GM19395 (cell line): Measurements from ENCODE around the gene MEST.
"Not testable (repeated sequence)": the region's sequence is repeated elsewhere in the genome, so short reads cannot be mapped to it uniquely, and the experiment has no call there.

ENCODE experiments used
- ATAC-seq: cut with Tn5 transposase; IDR thresholded peaks from one replicate; pipeline ENCODE4 v1.9.1; 2021; ENCODE audit warnings: mild to moderate bottlenecking, moderate library complexity; ENCODE audit not compliant: unreplicated experiment

Gene MEST

GRCh38 chr7:130521258-130521951 lies 29.5 kb downstream of the MEST start:
- ATAC-seq: no peak

GRCh38 chr7:130523519-130524125 lies 31.7 kb downstream of the MEST start:
- not testable (repeated sequence) for ATAC-seq

GRCh38 chr7:130524628-130525027 lies 32.7 kb downstream of the MEST start:
- ATAC-seq: no peak

GRCh38 chr7:130527752-130528355 lies 36.0 kb downstream of the MEST start:
- not testable (repeated sequence) for ATAC-seq

- ATAC-seq: no peak
Observed at GRCh38 chr7:130529417-130529816, 37.5 kb downstream of the MEST start.

- not testable (repeated sequence) for ATAC-seq
Observed at GRCh38 chr7:130537894-130538293, 46.0 kb downstream of the MEST start.

GRCh38 chr7:130541287-130541686 lies 49.4 kb downstream of the MEST start:
- not testable (repeated sequence) for ATAC-seq

- ATAC-seq: not testable (repeated sequence)
Observed at GRCh38 chr7:130542297-130542696, 50.4 kb downstream of the MEST start.

- no peak for ATAC-seq
Observed at GRCh38 chr7:130543487-130544010, 51.7 kb downstream of the MEST start.

GRCh38 chr7:130544356-130544755 lies 52.5 kb downstream of the MEST start:
- ATAC-seq: no peak

GRCh38 chr7:130553398-130554029 lies 61.6 kb downstream of the MEST start:
- ATAC-seq: no peak

- ATAC-seq: no peak
Observed at GRCh38 chr7:130554481-130554880, 62.6 kb downstream of the MEST start.
